Measurements from ENCODE around the gene TARBP1.
"Not testable (repeated sequence)": the region's sequence is repeated elsewhere in the genome, so short reads cannot be mapped to it uniquely, and the experiment has no call there.

The TARBP1 gene

DNA sequence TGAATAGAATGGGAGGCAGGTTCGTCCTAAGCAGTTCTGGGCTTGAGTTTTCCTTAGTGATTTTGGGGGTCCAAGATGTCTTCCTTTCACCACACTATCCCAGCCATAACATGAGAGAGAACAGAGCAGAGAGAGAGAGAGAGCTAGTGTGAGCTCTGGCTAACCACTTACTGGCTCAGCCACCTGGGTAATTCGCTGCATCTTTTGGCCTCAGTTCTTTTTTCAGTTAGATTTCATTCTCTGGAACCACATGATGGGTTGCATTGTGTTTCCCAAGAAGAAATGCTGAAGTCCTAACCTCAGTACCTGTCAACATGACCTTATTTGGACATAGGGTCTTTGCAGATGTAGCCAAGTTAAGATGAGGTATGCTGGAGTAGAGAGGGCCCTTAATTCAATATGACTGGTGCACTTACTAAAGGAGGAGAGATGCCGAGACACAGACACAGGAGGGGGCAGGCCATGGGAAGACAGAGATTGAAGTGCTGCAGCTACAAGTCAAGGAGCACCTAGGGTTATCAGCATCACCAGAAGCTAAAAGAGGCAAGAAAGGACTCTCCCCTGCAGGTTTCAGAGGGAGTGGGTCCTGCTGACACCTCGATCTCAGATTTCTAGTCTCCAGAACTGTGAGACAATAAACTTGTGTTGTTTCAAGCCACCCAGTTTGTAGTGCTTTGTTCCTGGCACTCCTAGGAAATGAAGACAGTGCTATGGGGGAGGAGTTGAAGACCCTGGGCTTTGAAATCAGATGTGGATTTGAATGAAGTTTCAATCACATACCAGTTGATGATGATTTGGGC is 26.2 kb upstream of the TARBP1 start:
- no peak for DNase-seq (ENCODE audit: low spot score)

DNA sequence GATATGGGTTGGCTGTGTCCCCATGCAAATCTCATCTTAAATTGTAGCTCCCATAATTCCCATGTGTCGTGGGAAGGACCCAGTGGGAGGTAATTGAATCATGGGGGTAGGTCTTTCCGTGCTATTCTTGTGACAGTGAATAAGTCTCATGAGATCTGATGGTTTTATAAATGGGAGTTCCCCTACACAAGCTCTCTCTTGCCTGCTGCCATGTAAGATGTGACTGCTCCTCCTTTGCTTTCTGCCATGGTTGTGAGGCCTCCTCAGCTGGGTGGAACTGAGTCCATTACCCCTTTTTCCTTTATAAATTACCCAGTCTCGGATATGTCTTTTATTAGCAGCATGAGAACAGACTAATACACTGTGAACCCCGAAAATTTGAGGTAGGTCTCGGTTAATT is 25.3 kb upstream of the TARBP1 start:
- not testable (repeated sequence) for DNase-seq (ENCODE audit: low spot score)

DNA sequence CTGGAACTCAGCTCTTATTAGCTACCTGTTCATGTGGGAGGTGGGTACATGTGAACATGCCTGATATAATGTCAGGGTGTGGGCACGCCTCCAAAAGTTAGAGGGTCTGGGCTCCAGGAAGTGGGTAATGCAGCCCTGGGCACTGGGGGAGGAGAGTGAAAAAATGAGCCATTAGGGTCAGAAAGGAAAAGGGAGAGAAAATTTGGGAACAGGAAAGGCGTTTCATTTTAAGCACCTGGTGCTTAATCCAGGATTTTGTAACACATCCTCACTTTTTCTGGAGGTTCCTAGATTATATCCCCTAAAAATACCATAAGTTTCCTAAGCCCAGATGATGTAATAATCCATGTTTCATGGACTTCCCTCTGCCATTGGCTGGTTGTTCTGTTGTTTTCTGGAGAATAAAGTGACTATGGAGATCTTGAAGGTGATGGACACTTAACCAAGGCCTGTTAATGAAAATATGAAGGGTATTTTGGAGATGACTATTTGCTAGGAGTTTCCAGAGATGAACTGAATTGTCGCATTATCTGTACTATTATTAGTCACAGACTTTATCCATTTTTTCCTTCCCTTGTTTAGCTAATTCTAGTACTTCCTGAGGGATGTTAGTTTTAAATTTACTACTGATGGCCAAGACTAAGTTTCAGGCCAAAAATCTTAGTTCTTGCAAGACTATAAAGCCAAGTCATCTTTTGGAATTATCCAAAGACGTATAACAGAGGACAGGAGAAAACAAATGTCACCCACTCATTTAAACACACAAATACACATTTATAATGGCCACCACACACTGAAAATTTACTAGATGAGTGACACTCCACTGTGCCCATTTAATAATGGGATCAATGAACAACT is 24.4 kb upstream of the TARBP1 start:
- no peak for DNase-seq (ENCODE audit: low spot score)

DNA sequence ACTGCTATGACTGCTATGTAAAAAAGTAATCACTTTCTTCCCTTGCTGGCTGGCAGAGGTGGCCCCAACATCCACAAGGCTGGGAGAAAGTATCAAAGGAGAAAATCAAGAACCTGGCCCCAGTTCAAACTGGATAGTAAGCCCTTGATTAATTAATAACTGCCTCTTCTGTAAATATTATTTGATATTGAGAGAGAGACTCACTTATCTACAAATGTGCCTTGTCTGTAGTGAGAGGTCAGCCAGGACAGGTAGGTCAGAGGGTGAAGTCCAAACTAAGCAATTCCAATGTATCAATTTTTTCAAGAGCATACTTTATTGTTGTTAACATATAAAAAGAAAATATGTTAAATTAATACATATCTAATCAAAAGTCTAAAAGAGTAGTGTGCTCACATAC is 23.8 kb upstream of the TARBP1 start:
- DNase-seq (ENCODE audit: low spot score) = no peak

DNA sequence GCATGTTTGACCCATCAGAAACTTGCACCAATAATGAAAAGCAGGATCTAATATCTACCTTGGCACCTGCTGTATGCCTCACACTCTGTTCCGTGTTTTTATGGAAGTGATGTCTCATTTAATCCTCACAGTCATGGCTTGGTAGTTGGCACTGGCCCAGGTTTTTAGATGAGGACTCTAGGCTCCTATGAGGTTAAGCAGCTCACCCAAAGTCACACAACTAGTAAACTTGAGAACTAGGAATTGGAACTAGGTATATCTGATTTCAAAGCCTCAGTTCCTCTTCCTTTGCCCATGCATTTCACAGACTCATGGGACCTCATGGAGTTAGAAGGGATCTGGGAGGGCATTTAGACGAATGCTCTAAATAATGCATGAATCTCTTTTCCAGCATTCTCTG is 21.3 kb upstream of the TARBP1 start:
- DNase-seq (ENCODE audit: low spot score) = peak; percentile 44

DNA sequence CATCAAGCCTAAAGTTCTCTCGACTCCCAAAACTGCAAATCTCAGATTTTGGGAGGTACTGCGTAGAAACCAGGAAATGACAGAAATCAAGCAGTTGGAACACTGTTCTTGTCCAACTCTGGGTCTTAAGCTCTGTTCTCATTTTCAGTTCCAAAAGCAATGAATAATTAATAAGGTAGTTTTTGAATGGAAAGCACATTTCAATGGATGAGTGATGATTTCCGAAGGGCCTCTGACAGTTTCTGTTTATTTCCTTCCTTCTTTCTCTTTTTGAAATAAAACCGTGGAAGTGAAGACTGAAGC is 20.9 kb upstream of the TARBP1 start:
- DNase-seq (ENCODE audit: low spot score) = peak; percentile 61

DNA sequence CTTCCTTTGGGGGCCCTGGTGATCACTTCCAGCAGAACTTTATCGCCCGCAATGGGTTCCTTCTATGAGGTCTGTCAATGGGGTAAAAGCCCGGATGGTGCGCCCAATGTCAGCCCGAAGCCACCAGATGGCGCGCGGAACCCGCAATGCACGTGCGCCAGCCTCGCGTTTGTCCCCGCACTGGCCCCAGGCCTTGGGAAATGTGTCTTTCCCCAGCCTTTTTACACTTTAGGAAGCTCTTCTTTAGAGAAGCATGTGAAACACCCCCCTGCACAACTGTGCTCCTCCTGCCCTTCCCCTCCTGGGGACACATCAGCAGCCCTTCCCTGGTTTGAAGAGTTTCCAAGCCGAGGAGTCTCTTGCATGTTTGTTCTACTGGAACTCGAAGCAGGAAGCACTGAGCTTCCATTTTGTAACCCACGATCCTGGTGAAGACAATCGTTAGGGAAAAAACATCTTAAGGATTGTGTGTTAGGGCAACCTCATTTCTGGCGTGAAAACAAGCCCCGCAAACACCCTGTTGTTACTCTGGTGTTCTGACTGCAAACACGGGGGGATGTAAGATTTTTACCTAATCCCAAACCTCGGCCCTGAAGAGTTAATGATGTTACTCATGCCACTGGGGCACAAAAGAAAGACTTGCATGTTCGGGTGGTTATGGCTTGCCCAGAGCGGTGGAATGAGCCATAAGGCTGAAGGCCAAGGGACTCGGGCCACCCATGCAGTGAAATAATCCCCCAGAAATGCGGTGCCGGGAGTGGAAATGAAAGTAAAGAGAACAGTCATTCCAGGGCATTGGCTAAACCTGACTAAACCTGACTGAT is 20.4 kb upstream of the TARBP1 start:
- DNase-seq (ENCODE audit: low spot score) = peak; percentile 91

DNA sequence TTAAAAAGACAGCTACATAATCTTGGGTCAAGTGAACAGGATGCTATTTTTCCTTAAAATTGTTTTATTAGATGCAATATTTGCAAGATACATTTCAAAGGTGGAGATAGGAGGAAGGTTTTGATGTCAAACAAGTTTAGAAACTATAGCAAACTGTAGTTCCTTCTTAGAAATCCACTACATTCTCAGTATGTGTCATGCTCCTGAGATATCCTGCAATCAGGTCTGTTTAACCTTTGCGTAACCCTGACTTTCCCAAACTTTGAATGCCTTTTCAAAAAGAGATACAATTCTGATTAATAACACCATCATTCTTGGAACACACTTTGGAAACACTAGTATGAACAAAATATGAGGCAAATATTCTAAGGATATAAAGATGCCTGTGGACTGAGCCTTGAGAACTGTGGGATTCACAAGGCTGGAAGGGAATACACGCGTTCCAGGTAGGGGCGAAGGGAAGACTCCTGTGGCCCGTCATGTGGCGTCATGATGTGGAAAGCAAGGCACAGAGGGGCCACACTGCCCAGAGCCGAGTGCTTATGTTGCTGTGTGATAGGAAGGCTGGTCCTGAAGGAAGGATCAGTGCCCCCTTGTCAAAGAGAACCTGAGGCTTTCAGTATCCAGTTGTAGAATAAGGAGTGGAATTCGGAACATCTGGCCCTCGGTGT is 19.6 kb upstream of the TARBP1 start:
- DNase-seq (ENCODE audit: low spot score) = no peak

DNA sequence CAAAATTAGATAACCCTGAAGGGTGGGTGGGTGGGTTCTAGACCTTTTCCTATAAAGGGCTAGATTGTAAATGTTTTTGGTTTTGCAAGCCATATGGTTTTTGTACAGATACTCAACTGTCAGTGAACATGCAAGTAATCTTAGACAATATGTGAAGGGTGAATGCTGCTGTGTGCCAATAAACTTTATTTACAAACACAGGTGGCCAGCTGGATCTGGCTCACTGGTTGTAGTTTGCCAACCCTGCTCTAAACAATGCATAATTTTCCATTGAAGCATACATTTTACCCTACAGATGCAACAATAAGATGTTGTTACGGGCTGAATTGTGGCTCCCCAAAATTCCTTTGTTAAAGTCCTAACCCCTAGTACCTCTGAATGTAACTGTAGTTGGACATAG is 18.6 kb upstream of the TARBP1 start:
- DNase-seq (ENCODE audit: low spot score) = no peak

DNA sequence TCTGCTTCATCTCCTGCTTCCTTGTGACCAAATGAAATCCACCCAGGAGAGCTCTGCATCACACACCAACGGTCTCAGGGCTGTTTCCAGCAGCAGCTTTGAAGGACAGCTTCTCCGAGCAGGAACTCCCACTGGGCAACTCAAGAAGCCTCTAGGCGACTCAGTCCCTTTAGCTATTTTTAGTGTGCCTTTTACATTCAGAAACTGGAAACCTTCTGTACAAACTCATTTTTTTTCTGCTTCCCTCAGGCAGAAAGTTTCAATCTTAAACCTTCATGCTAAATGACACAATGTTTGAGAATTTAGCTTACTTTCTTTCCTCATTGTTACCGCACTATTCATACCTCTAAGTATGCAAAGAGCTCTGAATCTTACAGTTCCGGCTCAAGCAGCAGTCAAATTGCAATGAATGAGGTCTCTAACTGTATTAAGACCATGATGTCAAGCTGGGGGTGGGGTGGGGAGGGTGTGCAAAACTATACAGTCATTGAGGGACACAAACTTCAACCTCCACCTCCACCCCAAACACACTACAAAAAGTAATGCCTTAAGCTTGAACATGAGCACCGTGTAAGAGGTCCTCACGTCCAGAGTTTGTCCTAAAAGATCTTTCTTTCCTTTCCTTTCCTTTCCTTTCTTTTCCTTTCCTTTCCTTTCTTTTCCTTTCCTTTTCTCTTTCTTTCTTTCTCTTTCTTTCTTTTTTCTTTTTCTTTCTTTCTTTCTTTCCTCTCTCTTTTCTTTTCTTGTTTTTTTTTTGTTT is 16.4 kb upstream of the TARBP1 start:
- no peak for DNase-seq (ENCODE audit: low spot score)

DNA sequence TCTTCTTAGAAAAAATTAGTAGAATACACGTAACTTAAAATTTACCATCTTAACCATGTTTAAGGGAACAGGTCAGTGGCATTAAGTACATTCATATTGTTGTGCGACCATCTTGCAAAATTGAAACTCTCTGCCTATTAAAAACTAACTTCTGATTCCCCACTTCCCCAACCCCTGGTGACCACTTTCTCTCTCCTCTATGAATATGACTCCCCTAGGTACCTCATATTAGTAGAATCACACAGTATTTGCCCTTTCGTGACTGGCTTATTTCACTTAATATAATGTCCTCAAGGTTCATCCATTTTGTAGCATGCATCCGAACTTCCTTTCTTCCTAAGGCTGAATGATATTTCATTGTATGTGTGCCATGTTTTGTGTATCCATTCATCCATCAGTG is 15.1 kb upstream of the TARBP1 start:
- no peak for DNase-seq (ENCODE audit: low spot score)

DNA sequence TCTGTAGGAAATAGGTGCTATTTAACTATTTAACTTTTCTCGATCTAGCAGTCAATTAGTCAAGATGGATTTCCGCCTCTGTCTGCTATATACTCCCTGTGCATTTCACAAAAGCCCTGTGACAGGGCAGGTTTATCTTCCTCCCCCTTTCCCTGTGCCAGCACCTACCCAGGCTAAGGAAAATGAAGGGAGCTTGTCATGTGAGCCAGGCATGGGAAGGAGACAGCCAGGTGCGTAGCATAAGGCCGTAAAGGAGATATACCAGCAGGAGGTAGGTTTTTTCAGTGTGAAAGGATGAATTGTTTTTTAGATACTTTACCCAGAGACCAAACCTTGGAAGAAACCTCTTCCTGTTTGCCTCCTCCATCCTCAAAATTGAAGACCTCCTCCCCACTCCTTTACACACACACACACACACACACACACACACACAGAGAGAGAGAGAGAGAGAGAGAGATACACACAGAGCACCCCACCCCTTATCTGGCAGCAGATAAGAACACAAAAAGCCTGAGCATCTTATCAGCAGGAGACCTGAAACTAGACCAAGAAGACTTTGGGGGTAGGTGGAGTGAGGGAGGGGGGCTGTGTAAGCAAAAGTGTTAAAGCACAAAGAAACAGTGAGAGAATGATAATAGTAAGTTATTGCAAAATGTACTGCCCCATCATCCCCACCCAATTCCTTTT is 12.0 kb upstream of the TARBP1 start:
- no peak for DNase-seq (ENCODE audit: low spot score)

DNA sequence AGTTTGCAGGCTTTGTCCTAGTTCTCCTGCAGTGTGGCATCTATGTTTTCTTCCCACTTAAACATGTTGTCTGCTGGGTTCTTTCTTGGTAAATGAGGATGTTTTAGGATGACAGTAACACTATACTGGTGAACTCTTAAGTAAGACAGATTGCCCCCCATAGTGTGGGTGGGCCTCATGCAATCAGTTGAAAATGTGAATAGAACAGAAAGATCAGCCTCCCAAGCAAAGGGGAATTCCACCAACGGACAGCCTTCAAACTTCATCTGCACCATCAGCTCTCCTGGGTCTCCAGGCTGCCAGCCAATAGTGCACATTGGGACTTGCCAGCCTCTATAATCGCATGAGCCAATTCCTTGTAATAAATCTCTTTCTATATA is 10.7 kb upstream of the TARBP1 start:
- DNase-seq (ENCODE audit: low spot score) = no peak

DNA sequence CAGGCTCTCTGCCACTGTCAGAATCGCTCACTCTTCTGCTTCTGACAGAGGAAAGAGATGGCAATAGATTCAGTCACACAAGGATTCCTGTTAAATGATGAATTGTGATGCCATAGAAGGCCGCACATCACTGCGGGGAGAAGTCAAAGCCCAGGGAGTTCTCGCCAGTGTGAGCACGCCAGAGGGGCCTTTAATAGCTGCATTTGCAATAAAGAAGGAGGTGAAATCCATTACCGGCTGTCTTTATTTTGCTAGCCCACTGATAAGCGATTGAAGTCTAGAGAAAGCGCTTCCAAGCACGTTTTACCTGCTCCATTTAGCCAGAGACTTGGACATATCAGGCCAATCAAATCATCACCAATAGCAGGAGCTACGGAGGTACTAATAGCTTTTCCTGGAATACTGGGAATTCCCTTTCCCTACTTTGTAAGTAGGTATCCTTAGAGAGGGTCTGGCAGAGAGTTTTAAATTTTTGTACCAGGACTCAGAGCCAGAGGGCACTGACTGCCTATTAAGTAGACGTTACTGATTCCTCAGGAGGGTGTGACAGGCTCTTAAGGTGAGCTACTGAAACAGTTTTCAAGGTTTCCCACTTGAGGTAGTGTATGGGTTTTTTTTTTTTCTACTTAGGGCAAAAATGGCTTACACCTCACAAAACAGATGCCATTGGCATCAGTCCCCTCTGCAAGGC is 10.2 kb upstream of the TARBP1 start:
- DNase-seq (ENCODE audit: low spot score) = no peak

DNA sequence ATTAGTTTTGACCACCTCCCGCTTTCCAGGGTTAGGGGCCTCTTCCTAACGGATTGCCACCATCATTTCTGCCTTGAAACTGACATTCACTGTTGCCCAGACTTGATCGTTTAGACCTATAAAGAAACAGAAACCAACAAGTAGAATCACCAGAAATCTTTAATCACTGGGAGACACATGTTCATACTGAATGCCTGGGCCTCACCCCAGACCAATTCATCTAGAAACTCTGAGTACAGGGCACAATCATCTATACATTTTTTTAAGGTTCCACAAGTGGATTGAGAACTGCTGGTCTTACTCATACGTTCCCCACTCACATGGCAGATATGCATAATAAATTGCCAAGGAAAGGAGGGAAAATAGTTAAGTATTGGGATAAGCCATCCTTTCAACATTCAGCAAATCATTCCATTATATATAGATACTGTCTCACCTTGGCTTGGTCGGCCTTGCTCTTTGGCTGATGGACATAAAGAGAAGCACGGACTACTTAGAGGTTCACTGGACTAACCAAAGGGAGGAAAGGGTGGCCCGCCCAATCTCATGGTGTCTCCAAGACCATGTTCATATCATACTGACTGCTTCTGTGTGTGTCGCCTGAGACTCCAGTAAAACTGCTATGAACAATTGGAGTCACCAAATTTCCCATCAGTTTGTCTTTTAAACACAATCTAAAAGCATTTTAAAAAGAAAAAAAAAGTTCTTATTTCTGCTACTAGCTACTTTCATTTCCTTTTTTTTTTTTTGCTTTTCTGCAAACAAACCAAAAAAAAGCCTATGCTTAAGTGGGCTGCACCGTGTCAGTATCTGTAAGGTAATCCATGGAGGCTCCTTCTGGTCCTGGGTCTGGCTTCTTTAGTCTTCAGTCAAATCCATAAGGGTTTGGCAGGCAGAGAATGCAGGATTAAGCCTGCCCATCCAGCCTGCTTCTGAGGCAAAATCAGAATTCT is 9.4 kb upstream of the TARBP1 start:
- no peak for DNase-seq (ENCODE audit: low spot score)

DNA sequence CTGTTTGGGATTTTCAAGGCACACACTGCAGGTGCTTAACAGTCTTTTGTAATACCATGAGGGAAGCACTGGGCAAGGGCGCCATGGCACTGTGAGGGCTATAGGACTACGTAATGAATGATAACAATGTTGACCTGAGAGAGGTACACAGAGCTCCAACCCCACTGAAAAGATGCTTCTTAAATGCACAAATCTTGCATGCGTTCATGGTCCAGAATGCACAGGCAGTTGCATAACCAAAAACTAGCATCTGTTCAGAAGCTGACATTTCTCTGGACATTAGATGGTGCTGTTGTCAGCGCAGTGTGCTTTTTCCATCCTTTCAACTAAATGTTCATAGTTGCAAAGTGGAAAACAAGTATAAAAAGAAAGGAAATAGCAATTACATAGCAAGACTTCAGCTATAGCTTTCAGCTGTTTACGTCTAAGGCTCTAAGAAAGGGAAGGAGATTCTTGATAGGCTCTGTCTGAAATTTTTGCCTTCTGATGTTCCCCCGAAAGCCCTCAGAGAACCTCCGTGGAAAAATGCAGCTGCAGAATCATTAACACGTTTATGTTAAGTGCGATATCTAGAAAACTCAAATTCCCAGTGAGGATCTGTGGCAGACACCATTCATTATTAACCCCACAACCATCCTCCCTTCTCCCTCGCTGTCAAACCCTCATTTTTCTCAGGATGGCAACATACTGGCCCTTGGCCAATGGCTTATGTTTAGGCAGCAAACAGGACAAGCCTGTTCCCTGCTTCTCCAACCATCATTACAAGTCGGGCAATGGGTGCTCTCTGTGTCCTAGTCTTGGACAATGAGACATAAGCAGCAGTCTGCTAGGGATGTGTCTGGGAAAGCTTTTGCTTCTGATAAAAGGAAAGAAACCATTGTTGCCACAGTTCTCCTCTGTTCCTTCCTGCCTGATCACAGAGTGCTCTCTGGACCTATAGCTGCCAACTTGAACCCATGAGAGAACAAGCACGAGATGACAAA is 8.2 kb upstream of the TARBP1 start:
- peak; percentile 89 for DNase-seq (ENCODE audit: low spot score)

DNA sequence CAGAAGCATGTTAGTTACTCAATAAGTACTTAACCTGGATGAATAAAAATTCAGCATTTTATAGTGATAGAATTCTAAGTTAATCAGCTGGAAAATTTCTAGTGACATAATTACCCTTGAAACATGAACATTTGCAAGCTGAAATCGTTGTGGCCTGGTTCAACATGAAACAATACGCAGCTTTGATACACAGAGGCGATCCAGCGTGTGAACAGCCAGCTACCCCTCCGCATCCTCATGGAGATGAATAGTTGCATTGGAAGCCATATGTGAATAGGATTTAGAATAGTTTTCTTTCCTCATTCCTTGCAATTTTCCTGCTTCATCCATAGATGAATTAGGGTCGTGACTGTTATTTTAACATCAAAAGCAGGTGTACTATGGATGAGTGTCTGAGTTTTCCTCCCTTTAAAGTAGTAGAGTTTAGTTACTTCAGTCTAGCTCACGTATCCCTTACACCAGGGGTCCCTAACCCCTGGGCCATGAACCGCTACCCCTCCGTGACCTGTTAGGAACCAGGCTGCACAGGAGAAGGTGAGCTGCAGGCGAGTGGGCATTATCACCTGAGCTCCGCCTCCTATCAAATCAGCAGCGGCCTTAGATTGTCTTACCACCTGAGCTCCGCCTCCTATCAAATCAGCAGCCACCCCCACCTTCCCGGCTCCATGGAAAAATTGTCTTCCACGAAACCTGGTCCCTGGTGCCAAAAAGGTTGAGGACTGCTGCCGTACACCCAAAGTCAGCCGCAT is 6.2 kb upstream of the TARBP1 start:
- DNase-seq (ENCODE audit: low spot score) = peak; percentile 63
